GM18517 (cell line): ENCODE data around the gene RASD1.

Experiments
- ATAC-seq: cut with Tn5 transposase; IDR thresholded peaks from one replicate; pipeline ENCODE4 v1.9.1; 2021; ENCODE audit warnings: mild to moderate bottlenecking, moderate library complexity; ENCODE audit not compliant: unreplicated experiment

Gene RASD1

GRCh38 chr17:17527956-17528500 is 31.8 kb upstream of the RASD1 start:
- ATAC-seq: no peak

GRCh38 chr17:17527534-17527933 is 31.3 kb upstream of the RASD1 start:
- no peak for ATAC-seq

- no peak for ATAC-seq
Observed at GRCh38 chr17:17526369-17526768, 30.2 kb upstream of the RASD1 start.

- no peak for ATAC-seq
Observed at GRCh38 chr17:17525956-17526355, 29.8 kb upstream of the RASD1 start.

GRCh38 chr17:17525311-17525710 is 29.1 kb upstream of the RASD1 start:
- ATAC-seq: no peak

- no peak for ATAC-seq
Observed at GRCh38 chr17:17523731-17524490, 27.7 kb upstream of the RASD1 start.

- no peak for ATAC-seq
Observed at GRCh38 chr17:17523001-17523730, 27.0 kb upstream of the RASD1 start.

- no peak for ATAC-seq
Observed at GRCh38 chr17:17520599-17521232, 24.5 kb upstream of the RASD1 start.

- no peak for ATAC-seq
Observed at GRCh38 chr17:17519886-17520285, 23.7 kb upstream of the RASD1 start.

- ATAC-seq: no peak
Observed at GRCh38 chr17:17518951-17519350, 22.8 kb upstream of the RASD1 start.

GRCh38 chr17:17518014-17518413 is 21.8 kb upstream of the RASD1 start:
- ATAC-seq: no peak

GRCh38 chr17:17516941-17517720 is 20.9 kb upstream of the RASD1 start:
- ATAC-seq: no peak

- ATAC-seq: no peak
Observed at GRCh38 chr17:17515934-17516930, 20.0 kb upstream of the RASD1 start.

- no peak for ATAC-seq
Observed at GRCh38 chr17:17514993-17515933, 19.1 kb upstream of the RASD1 start.

- ATAC-seq: no peak
Observed at GRCh38 chr17:17514361-17514992, 18.3 kb upstream of the RASD1 start.

GRCh38 chr17:17513626-17514025 is 17.4 kb upstream of the RASD1 start:
- ATAC-seq: no peak

GRCh38 chr17:17512866-17513265 is 16.7 kb upstream of the RASD1 start:
- no peak for ATAC-seq
